ENCODE data around the gene NEIL3. TPM values are rescaled to one million over a fixed set of nuclear protein-coding genes. Genes with fewer than 3 reads are reported as not detected.

Gene NEIL3
- total RNA-seq, 1 experiment from 2014 or later = 10.6 TPM

- intact Hi-C loops (cut with micrococcal nuclease; ENCODE audit: unreplicated experiment) = no loop called here
- Mint-ChIP-seq H3K9me3 (ENCODE audit: low read depth, unreplicated experiment) (no peaks in the 10 kb centered on the region), H3K4me1 (ENCODE audit: low read depth, unreplicated experiment) (no peaks in the 10 kb centered on the region), H3K27me3 (ENCODE audit: unreplicated experiment) (no peaks in the 10 kb centered on the region), H3K27ac (ENCODE audit: unreplicated experiment) (no peak overlapping the region), H3K4me3 (ENCODE audit: low read depth, unreplicated experiment) (no peak overlapping the region), H3K36me3 (ENCODE audit: insufficient read depth, unreplicated experiment) (no peaks in the 10 kb centered on the region)
- no peak for TF ChIP-seq CTCF (IDR thresholded peaks at IDR 0.05; ENCODE audit: unreplicated experiment)
- CTCF ChIA-PET = no interaction called here
- no TSS peak for BruUV-seq (replicated peaks)
- no peak for DNase-seq
Measured at GRCh38 chr4:177396352-177396751, 86.7 kb downstream of the NEIL3 start.

- BruUV-seq (replicated peaks) = no TSS peak
- H3K4me3 Mint-ChIP-seq (ENCODE audit: low read depth, unreplicated experiment) = no peak overlapping the region
- H3K27me3 Mint-ChIP-seq (ENCODE audit: unreplicated experiment) = no peaks in the 10 kb centered on the region
Measured at GRCh38 chr4:177400030-177400429, 90.4 kb downstream of the NEIL3 start.

GRCh38 chr4:177401658-177402273 lies 92.1 kb downstream of the NEIL3 start:
- DNase-seq = no peak
- Mint-ChIP-seq H3K9me3 (ENCODE audit: low read depth, unreplicated experiment) (no peaks in the 10 kb centered on the region), H3K27ac (ENCODE audit: unreplicated experiment) (no peak overlapping the region), H3K36me3 (ENCODE audit: insufficient read depth, unreplicated experiment) (no peaks in the 10 kb centered on the region), H3K4me3 (ENCODE audit: low read depth, unreplicated experiment) (no peak overlapping the region), H3K4me1 (ENCODE audit: low read depth, unreplicated experiment) (peaks cover 34% of the 10 kb centered on the region), H3K27me3 (ENCODE audit: unreplicated experiment) (no peaks in the 10 kb centered on the region)
- intact Hi-C loops (cut with micrococcal nuclease; ENCODE audit: unreplicated experiment) = loop anchor here (5.0 kb wide), 1 partner anchor 41 kb away; the partner anchor contains the start of gene AGA
- no TSS peak for BruUV-seq (replicated peaks)
- CTCF ChIA-PET = no interaction called here
- TF ChIP-seq CTCF (IDR thresholded peaks at IDR 0.05; ENCODE audit: unreplicated experiment) = no peak

More at GRCh38 chr4:177400030-177400429, 90.4 kb downstream of the NEIL3 start:
- no peak for TF ChIP-seq CTCF (IDR thresholded peaks at IDR 0.05; ENCODE audit: unreplicated experiment)
- CTCF ChIA-PET = no interaction called here
- DNase-seq = no peak
- Mint-ChIP-seq H3K36me3 (ENCODE audit: insufficient read depth, unreplicated experiment) (no peaks in the 10 kb centered on the region), H3K4me1 (ENCODE audit: low read depth, unreplicated experiment) (peaks cover 17% of the 10 kb centered on the region), H3K9me3 (ENCODE audit: low read depth, unreplicated experiment) (no peaks in the 10 kb centered on the region), H3K27ac (ENCODE audit: unreplicated experiment) (no peak overlapping the region)
- intact Hi-C loops (cut with micrococcal nuclease; ENCODE audit: unreplicated experiment) = loop anchor here (5.0 kb wide), 1 partner anchor 42 kb away; the partner anchor contains the start of gene AGA

GRCh38 chr4:177403746-177404145 lies 94.1 kb downstream of the NEIL3 start:
- Mint-ChIP-seq H3K27me3 (ENCODE audit: unreplicated experiment) (no peaks in the 10 kb centered on the region), H3K27ac (ENCODE audit: unreplicated experiment) (peak overlapping the region; percentile 75), H3K9me3 (ENCODE audit: low read depth, unreplicated experiment) (peaks cover 4% of the 10 kb centered on the region), H3K4me3 (ENCODE audit: low read depth, unreplicated experiment) (peak overlapping the region; percentile 42), H3K4me1 (ENCODE audit: low read depth, unreplicated experiment) (peaks cover 50% of the 10 kb centered on the region), H3K36me3 (ENCODE audit: insufficient read depth, unreplicated experiment) (peaks cover 3% of the 10 kb centered on the region)
- no TSS peak for BruUV-seq (replicated peaks)
- DNase-seq = no peak
- intact Hi-C loops (cut with micrococcal nuclease; ENCODE audit: unreplicated experiment) = loop anchor here (5.0 kb wide), 1 partner anchor 39 kb away; the partner anchor contains the start of gene AGA
- CTCF ChIA-PET = interaction anchor here (0.5 kb wide), 1 partner anchor 16 kb away, joined by 3 read pairs; no protein-coding TSS in a partner anchor
- no peak for TF ChIP-seq CTCF (IDR thresholded peaks at IDR 0.05; ENCODE audit: unreplicated experiment)

Data from Calu3 (cell line).